Measurements from ENCODE around the gene CCDC71L. TPM values are rescaled to one million over a fixed set of nuclear protein-coding genes. Genes with fewer than 3 reads are reported as not detected.

The CCDC71L gene
- total RNA-seq, 1 donor from 2014 or later: 5.2 TPM

Other genes with a start within 250 kb of the CCDC71L start
- gene PIK3CG, start 204.1 kb upstream of the CCDC71L start, total RNA-seq: 5.2 TPM

All from skeletal muscle tissue (tissue), 1 donor.